ENCODE data around the gene POLR2I. TPM values are rescaled to one million over a fixed set of nuclear protein-coding genes. Genes with fewer than 3 reads are reported as not detected.
A peak's percentile ranks its signal among the peaks of the same experiment; 100 is the strongest.

The POLR2I gene
- total and polyA plus RNA-seq, 4 experiments from 2014 or later: 52.4 to 163 (median 100) TPM

DNA sequence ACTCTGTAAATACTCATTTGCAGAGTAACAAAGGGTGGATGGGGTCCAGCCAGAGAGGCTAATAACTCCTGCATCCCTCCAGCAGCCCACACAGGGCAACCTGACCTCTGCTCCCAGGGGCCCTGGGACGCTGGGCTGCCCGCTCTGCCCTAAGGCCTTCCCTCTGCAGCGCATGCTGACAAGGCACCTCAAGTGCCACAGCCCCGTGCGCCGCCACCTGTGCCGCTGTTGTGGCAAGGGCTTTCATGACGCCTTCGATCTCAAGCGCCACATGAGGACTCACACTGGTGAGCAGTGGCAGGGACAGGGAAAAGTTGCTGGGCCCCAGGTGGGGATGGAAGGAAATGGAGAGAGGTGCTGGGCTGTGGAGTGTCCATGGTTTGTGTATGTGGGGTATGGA is 2.0 kb downstream of the POLR2I start:
- Histone ChIP-seq H3K4me3 (ENCODE audit: low read length in 2 of 2) (no peak overlapping the region), H3K27ac (ENCODE audit: low read depth, low read length) (no peak overlapping the region), H3K4me1 (ENCODE audit: insufficient read depth, low read length) (peaks cover 30% of the 10 kb centered on the region), H3K9me3 (ENCODE audit: control insufficient read depth in 1 of 2, low read length in 2 of 2) (no peaks in the 10 kb centered on the region), H3K27me3 (ENCODE audit: insufficient read depth, low read length) (no peaks in the 10 kb centered on the region), H3K36me3 (ENCODE audit: insufficient read depth, low read length) (peaks cover 7% of the 10 kb centered on the region)
- ChIA-PET POLR2A (ENCODE audit: partially characterized antibody) (interaction anchor here (0.7 kb wide), 1 partner anchor 120 kb away, joined by 3 read pairs; no protein-coding TSS in a partner anchor), CTCF (ENCODE audit: partially characterized antibody) (no interaction called here)
- Mint-ChIP-seq H3K27ac (peak overlapping the region in 4 of 7 donors; percentile 23 to 95 (median 79)), H3K36me3 (peaks cover 10 to 40% of the 10 kb centered on the region in 2 donors), H3K27me3 (peaks cover 0 to 2% of the 10 kb centered on the region in 2 donors), H3K4me1 (peaks cover 18 to 44% (median 32%) of the 10 kb centered on the region in 4 donors), H3K9me3 (peaks cover 0 to 6% (median 0%) of the 10 kb centered on the region in 8 donors), H3K4me3 (peak overlapping the region; percentile 57 to 96 (median 76))
- intact Hi-C loops (cut with micrococcal nuclease): loop anchor here (10.0 kb wide), 2 partner anchors 218 to 1102 kb away; partner anchors contain the start of genes ZNF383 and ZNF585B
- DNase-seq: no peak

DNA sequence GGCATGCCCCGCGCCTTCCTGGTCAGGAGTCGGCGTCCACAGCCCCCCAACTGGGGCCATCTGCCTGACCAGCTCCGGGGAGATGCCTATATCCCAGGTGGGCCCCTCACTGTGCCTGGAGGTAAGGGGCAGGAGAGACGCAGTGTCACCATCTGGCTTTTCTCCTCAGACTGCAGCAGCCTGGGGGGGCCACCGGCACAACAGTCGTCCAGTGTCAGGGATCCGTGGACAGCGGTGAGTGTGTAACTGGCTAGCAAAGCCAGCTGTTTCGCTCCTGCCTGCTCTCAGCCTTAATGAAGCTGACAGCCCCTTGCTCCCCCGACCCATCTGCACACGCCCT is 3.5 kb downstream of the POLR2I start:
- peaks cover 10 to 32% (median 22%) of the 10 kb centered on the region in 4 donors for H3K4me1 Mint-ChIP-seq
- peaks cover 0 to 2% of the 10 kb centered on the region in 2 donors for H3K27me3 Mint-ChIP-seq
- H3K36me3 Mint-ChIP-seq: peaks cover 5 to 33% of the 10 kb centered on the region in 2 donors
- intact Hi-C loops (cut with micrococcal nuclease): loop anchor here (10.0 kb wide), 2 partner anchors 216 to 1104 kb away; partner anchors contain the start of genes ZNF383 and ZNF585B
- H3K4me3 ChIP-seq (ENCODE audit: low read length in 2 of 2): no peak overlapping the region
- ChIA-PET CTCF (ENCODE audit: partially characterized antibody) (no interaction called here), POLR2A (ENCODE audit: partially characterized antibody) (no interaction called here)
- H3K4me1 ChIP-seq (ENCODE audit: insufficient read depth, low read length): peaks cover 19% of the 10 kb centered on the region
- peaks cover 0 to 6% (median 0%) of the 10 kb centered on the region in 8 donors for H3K9me3 Mint-ChIP-seq
- DNase-seq: no peak
- no peak overlapping the region for H3K27ac ChIP-seq (ENCODE audit: low read depth, low read length)
- no peaks in the 10 kb centered on the region for H3K9me3 ChIP-seq (ENCODE audit: control insufficient read depth in 1 of 2, low read length in 2 of 2)
- no peaks in the 10 kb centered on the region for H3K27me3 ChIP-seq (ENCODE audit: insufficient read depth, low read length)
- no peak overlapping the region for H3K4me3 Mint-ChIP-seq
- no peak overlapping the region for H3K27ac Mint-ChIP-seq
- H3K36me3 ChIP-seq (ENCODE audit: insufficient read depth, low read length): peaks cover 7% of the 10 kb centered on the region

DNA sequence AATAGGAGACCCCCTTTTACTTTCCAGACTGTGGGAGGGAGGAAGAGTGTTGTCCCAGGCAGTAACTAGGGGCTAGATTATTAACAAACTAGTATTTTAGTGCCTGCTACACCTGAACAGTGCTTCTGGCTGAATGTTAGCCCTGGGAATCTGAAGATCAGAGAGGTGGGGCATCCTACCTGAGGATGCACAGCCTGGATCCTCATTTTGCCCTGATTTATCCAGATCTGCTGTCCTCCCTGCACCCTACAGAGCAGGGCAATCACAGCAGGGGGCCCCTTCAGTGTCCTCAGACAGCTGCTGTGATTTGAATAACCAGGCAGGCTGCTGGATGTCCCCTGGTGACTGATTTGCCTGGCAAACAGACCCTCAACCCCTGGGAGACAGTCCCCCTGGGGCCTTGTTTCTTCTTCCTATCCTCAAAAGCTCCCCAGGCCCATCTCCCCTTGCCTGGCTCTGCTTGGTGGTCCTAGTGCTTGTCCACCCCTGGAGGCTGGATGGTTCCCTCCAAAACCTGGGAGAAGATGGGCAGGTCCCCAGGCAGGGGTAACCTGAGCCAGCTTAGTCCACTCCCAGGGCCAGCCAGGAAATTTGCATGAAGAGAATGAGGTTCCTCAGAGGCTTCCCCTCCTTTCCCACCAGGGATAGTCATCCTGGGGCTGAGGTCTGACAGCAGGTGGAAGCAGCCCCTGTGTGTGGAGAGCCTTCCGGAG is 4.0 kb downstream of the POLR2I start, which contains the start of gene OVOL3:
Gene OVOL3 (plus strand): TSS at position 657 of the 713 bp plus-strand sequence. CDS start 60 bp downstream, outside the sequence.
- H3K27ac ChIP-seq (ENCODE audit: low read depth, low read length): no peak within 1 kb of the TSS
- H3K4me1 ChIP-seq (ENCODE audit: insufficient read depth, low read length): peaks cover 14% of the 10 kb centered on the region
- intact Hi-C loops (cut with micrococcal nuclease): loop anchor here (10.0 kb wide), 2 partner anchors 216 to 1104 kb away; partner anchors contain the start of genes ZNF383 and ZNF585B
- H3K4me3 ChIP-seq (ENCODE audit: low read length in 2 of 2): no peak within 1 kb of the TSS
- peak within 1 kb of the TSS in 3 of 7 donors; percentile 68 to 95 (median 79) for H3K27ac Mint-ChIP-seq
- peaks cover 0 to 6% (median 0%) of the 10 kb centered on the region in 8 donors for H3K9me3 Mint-ChIP-seq
- peaks cover 5 to 29% of the 10 kb centered on the region in 2 donors for H3K36me3 Mint-ChIP-seq
- ChIA-PET CTCF (ENCODE audit: partially characterized antibody) (no interaction called here), POLR2A (ENCODE audit: partially characterized antibody) (no interaction called here)
- DNase-seq: no peak
- no peaks in the 10 kb centered on the region for H3K9me3 ChIP-seq (ENCODE audit: control insufficient read depth in 1 of 2, low read length in 2 of 2)
- H3K4me1 Mint-ChIP-seq: peaks cover 9 to 28% (median 18%) of the 10 kb centered on the region in 4 donors
- peaks cover 7% of the 10 kb centered on the region for H3K36me3 ChIP-seq (ENCODE audit: insufficient read depth, low read length)
- peaks cover 0 to 2% of the 10 kb centered on the region in 2 donors for H3K27me3 Mint-ChIP-seq
- peak within 1 kb of the TSS in 3 of 8 donors; percentile 30 to 71 (median 57) for H3K4me3 Mint-ChIP-seq
- H3K27me3 ChIP-seq (ENCODE audit: insufficient read depth, low read length): no peaks in the 10 kb centered on the region

DNA sequence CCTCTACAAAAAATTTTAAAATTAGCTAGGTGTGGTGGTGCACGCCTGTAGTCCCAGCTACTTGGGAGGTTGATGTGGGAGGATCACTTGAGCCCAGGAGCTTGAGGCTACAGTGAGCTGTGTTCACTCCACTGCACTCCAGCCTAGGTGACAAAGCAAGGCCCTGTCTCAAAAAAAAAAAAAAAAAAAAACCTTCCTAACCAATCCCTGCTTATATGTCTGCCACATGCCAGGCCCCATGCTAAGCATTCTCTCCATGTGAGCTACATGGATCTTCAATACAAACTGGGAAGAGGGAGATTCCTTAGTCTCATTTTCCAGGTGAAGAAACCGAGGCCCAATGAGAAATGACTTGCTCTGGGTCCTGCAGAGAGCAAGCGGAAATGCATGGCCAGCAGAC is 6.0 kb downstream of the POLR2I start:
- no peak overlapping the region for H3K4me3 Mint-ChIP-seq
- Histone ChIP-seq H3K4me3 (ENCODE audit: low read length in 2 of 2) (no peak overlapping the region), H3K36me3 (ENCODE audit: insufficient read depth, low read length) (peaks cover 7% of the 10 kb centered on the region), H3K9me3 (ENCODE audit: control insufficient read depth in 1 of 2, low read length in 2 of 2) (no peaks in the 10 kb centered on the region), H3K27me3 (ENCODE audit: insufficient read depth, low read length) (no peaks in the 10 kb centered on the region), H3K27ac (ENCODE audit: low read depth, low read length) (no peak overlapping the region), H3K4me1 (ENCODE audit: insufficient read depth, low read length) (peaks cover 6% of the 10 kb centered on the region)
- peaks cover 5 to 18% of the 10 kb centered on the region in 2 donors for H3K36me3 Mint-ChIP-seq
- no peak for DNase-seq
- intact Hi-C loops (cut with micrococcal nuclease): no loop called here
- H3K9me3 Mint-ChIP-seq: no peaks in the 10 kb centered on the region
- ChIA-PET CTCF (ENCODE audit: partially characterized antibody) (no interaction called here), POLR2A (ENCODE audit: partially characterized antibody) (no interaction called here)
- peaks cover 3 to 10% (median 7%) of the 10 kb centered on the region in 4 donors for H3K4me1 Mint-ChIP-seq
- H3K27me3 Mint-ChIP-seq: no peaks in the 10 kb centered on the region
- H3K27ac Mint-ChIP-seq: peak overlapping the region in 2 of 7 donors; percentile 20 to 60

DNA sequence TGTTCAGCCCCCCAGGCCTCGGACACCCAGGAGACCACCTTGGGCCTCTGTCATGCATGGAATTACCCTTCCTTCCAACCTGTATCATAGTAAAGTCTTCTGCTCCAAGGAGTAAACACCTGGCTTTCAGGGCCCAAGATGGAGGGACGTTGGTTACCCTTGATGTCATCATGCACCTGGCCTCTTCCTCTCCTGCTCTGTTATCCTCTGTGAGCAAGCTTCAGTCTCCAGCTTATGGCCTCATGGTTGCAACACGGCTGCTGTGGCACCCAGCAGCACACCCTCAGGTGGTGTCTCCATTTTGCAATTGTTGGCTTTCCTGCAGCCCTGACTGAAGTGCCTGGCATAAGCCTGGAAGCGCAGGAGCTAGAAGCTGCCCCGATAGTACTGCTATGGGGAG is 7.7 kb downstream of the POLR2I start:
- ChIA-PET CTCF (ENCODE audit: partially characterized antibody) (no interaction called here), POLR2A (ENCODE audit: partially characterized antibody) (interaction anchor here (3.3 kb wide), 1 partner anchor 9 kb away, joined by 12 read pairs; the partner anchor contains the start of genes POLR2I and TBCB)
- Mint-ChIP-seq H3K27ac (peak overlapping the region in 3 of 7 donors; percentile 22 to 29 (median 27)), H3K4me3 (no peak overlapping the region), H3K9me3 (no peaks in the 10 kb centered on the region), H3K27me3 (no peaks in the 10 kb centered on the region), H3K4me1 (no peaks in the 10 kb centered on the region), H3K36me3 (peaks cover 0 to 13% of the 10 kb centered on the region in 2 donors)
- H3K27me3 ChIP-seq (ENCODE audit: insufficient read depth, low read length): no peaks in the 10 kb centered on the region
- no peak overlapping the region for H3K27ac ChIP-seq (ENCODE audit: low read depth, low read length)
- no peaks in the 10 kb centered on the region for H3K36me3 ChIP-seq (ENCODE audit: insufficient read depth, low read length)
- no peak for DNase-seq
- H3K4me1 ChIP-seq (ENCODE audit: insufficient read depth, low read length): no peaks in the 10 kb centered on the region
- no peak overlapping the region for H3K4me3 ChIP-seq (ENCODE audit: low read length in 2 of 2)
- no peaks in the 10 kb centered on the region for H3K9me3 ChIP-seq (ENCODE audit: control insufficient read depth in 1 of 2, low read length in 2 of 2)
- intact Hi-C loops (cut with micrococcal nuclease): no loop called here

DNA sequence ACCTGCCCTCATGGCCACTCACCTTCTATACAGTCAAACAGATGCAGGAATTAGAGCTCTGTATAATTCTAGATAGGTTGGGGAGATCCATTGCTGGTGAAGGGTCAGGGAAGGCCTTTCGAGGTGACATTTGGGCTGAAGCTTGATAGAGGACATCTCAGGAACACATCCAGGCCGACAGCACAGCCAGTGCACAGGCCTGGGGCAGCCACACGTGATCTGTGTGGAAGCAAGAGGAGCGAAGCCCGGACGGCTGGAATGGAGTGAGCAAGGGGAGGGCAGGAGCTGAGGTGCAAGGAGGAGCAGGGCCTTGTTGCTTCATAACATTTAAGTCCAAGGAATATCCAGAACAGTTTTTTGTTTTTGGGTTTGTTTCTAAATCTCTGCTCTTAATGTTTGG is 8.2 kb downstream of the POLR2I start:
- no peak overlapping the region for H3K4me3 ChIP-seq (ENCODE audit: low read length in 2 of 2)
- H3K27me3 ChIP-seq (ENCODE audit: insufficient read depth, low read length): no peaks in the 10 kb centered on the region
- no peaks in the 10 kb centered on the region for H3K9me3 Mint-ChIP-seq
- H3K36me3 Mint-ChIP-seq: peaks cover 0 to 9% of the 10 kb centered on the region in 2 donors
- peak overlapping the region in 4 of 7 donors; percentile 17 to 77 (median 32) for H3K27ac Mint-ChIP-seq
- H3K36me3 ChIP-seq (ENCODE audit: insufficient read depth, low read length): no peaks in the 10 kb centered on the region
- DNase-seq: no peak
- no peak overlapping the region for H3K27ac ChIP-seq (ENCODE audit: low read depth, low read length)
- ChIA-PET CTCF (ENCODE audit: partially characterized antibody) (no interaction called here), POLR2A (ENCODE audit: partially characterized antibody) (interaction anchor here (0.6 to 3.3 kb wide), 3 partner anchors 9 to 206 kb away, joined by 3 to 12 read pairs (median 3); partner anchors contain the start of genes POLR2I and TBCB)
- no peaks in the 10 kb centered on the region for H3K4me1 ChIP-seq (ENCODE audit: insufficient read depth, low read length)
- H3K4me1 Mint-ChIP-seq: no peaks in the 10 kb centered on the region
- H3K9me3 ChIP-seq (ENCODE audit: control insufficient read depth in 1 of 2, low read length in 2 of 2): no peaks in the 10 kb centered on the region
- H3K27me3 Mint-ChIP-seq: no peaks in the 10 kb centered on the region
- intact Hi-C loops (cut with micrococcal nuclease): no loop called here
- no peak overlapping the region for H3K4me3 Mint-ChIP-seq

GRCh38 chr19:36103842-36104552 is 10.7 kb downstream of the POLR2I start:
- Mint-ChIP-seq H3K9me3 (no peaks in the 10 kb centered on the region), H3K27ac (peak overlapping the region in 1 of 7 donors; percentile 53), H3K4me3 (no peak overlapping the region), H3K36me3 (peaks cover 0 to 6% of the 10 kb centered on the region in 2 donors), H3K4me1 (no peaks in the 10 kb centered on the region), H3K27me3 (no peaks in the 10 kb centered on the region)
- H3K36me3 ChIP-seq (ENCODE audit: insufficient read depth, low read length): no peaks in the 10 kb centered on the region
- H3K9me3 ChIP-seq (ENCODE audit: control insufficient read depth in 1 of 2, low read length in 2 of 2): no peaks in the 10 kb centered on the region
- no peak overlapping the region for H3K27ac ChIP-seq (ENCODE audit: low read depth, low read length)
- H3K27me3 ChIP-seq (ENCODE audit: insufficient read depth, low read length): no peaks in the 10 kb centered on the region
- ChIA-PET CTCF (ENCODE audit: partially characterized antibody) (no interaction called here), POLR2A (ENCODE audit: partially characterized antibody) (interaction anchor here (3.3 kb wide), 1 partner anchor 12 kb away, joined by 12 read pairs; the partner anchor contains the start of genes POLR2I and TBCB)
- intact Hi-C loops (cut with micrococcal nuclease): no loop called here
- no peak for DNase-seq
- no peak overlapping the region for H3K4me3 ChIP-seq (ENCODE audit: low read length in 2 of 2)
- no peaks in the 10 kb centered on the region for H3K4me1 ChIP-seq (ENCODE audit: insufficient read depth, low read length)

Data from CD4-positive, alpha-beta memory T cell (primary cell).